Measurements from ENCODE around the gene WWOX. TPM values are rescaled to one million over a fixed set of nuclear protein-coding genes. Genes with fewer than 3 reads are reported as not detected.
A peak's percentile ranks its signal among the peaks of the same experiment; 100 is the strongest.

The WWOX gene
- total and polyA plus RNA-seq, 2 of the 8 experiments (the other 6 are each of a cell fraction or from before 2014, with no cell fraction given), result 5.4 to 16.7 TPM

GRCh38 chr16:79055251-79055970 lies 956.0 kb downstream of the WWOX start:
- no peak overlapping the region for H3K56ac ChIP-seq (replicated peaks; ENCODE audit: insufficient read length, low read depth, low read length)
- no peak overlapping the region for H3K27ac ChIP-seq (ENCODE audit: low read depth, low read length)
- ChIA-PET POLR2A (ENCODE audit: partially characterized antibody) (interaction anchor here (1.0 kb wide), 1 partner anchor 11 kb away, joined by 4 read pairs; no protein-coding TSS in a partner anchor), CTCF (ENCODE audit: partially characterized antibody) (interaction anchor here (1.1 kb wide), 1 partner anchor 132 kb away, joined by 3 read pairs; no protein-coding TSS in a partner anchor)
- H2AFZ ChIP-seq (ENCODE audit: low read length), result no peak overlapping the region
- H3K23ac ChIP-seq (ENCODE audit: insufficient read length), result no peak overlapping the region
- H3K79me1 ChIP-seq (ENCODE audit: low read depth, low read length), result no peaks in the 10 kb centered on the region
- H3K27me3 ChIP-seq (replicated peaks in 1 of 4; ENCODE audit: control insufficient read depth in 3 of 4, extremely low read depth in 1 of 4, insufficient read depth in 3 of 4, low read length in 3 of 4), result no peaks in the 10 kb centered on the region; a peak in 1 of 7 replicates
- no peak overlapping the region for H3K14ac ChIP-seq (ENCODE audit: insufficient read length)
- H4K20me1 ChIP-seq (replicated peaks in 1 of 2; ENCODE audit: control insufficient read depth in 1 of 2, insufficient read depth in 2 of 2, low read length in 2 of 2), result no peaks in the 10 kb centered on the region
- no peak overlapping the region for H3K9ac ChIP-seq (replicated peaks in 1 of 4; ENCODE audit: extremely low read depth in 1 of 4, low read depth in 3 of 4, low read length in 3 of 4)
- peaks cover 0 to 12% (median 7%) of the 10 kb centered on the region in 4 experiments; a peak in 5 of 7 replicates for H3K4me1 ChIP-seq (replicated peaks in 1 of 4; ENCODE audit: control insufficient read depth in 3 of 4, insufficient read depth in 4 of 4, low read length in 3 of 4)
- FAIRE-seq (no peak), DNase-seq (ENCODE audit: low read depth in 1 of 2, low spot score in 2 of 2) (no peak)
- H3K4me3 ChIP-seq (ENCODE audit: extremely low read depth in 1 of 4, insufficient read depth in 2 of 4, low read depth in 3 of 4, low read length in 4 of 4), result no peak overlapping the region
- 82% methylated on average over 3 of the region's 3 CpGs; no CpG with 5 or more reads in 1 of the 2 experiments for WGBS, 2 experiments (ENCODE audit: extremely low coverage in 1 of 2, insufficient coverage in 1 of 2, insufficient read length in 1 of 2, insufficient replicate concordance in 2 of 2, low coverage in 1 of 2, low lambda C conversion rate in 2 of 2, missing lambda C conversion rate in 1 of 2)
- no peaks in the 10 kb centered on the region for H3K79me2 ChIP-seq (ENCODE audit: control insufficient read depth in 1 of 2, insufficient read depth in 2 of 2, low read length in 2 of 2)
- H2BK15ac ChIP-seq (ENCODE audit: low read length), result peak overlapping the region; percentile 47; the same call in 1 of the 2 replicates
- no peak overlapping the region for H2AK5ac ChIP-seq (ENCODE audit: low read depth, low read length)
- no peaks in the 10 kb centered on the region for H3K36me3 ChIP-seq (ENCODE audit: control insufficient read depth in 2 of 4, insufficient read depth in 4 of 4, low read length in 3 of 4)
- 0 out of 2 replicates have a peak overlapping the region, but pooled peaks have one; percentile 5 for H2BK20ac ChIP-seq (ENCODE audit: low read length)
- H2BK12ac ChIP-seq (ENCODE audit: low read depth, low read length), result no peak overlapping the region
- no peaks in the 10 kb centered on the region for H3K9me3 ChIP-seq (ENCODE audit: insufficient read depth in 2 of 2, low read depth in 1 of 2, low read length in 1 of 2)
- H3K4me2 ChIP-seq (ENCODE audit: insufficient read depth in 1 of 2, low read depth in 2 of 2, low read length in 2 of 2), result no peak overlapping the region
- H3K23me2 ChIP-seq (ENCODE audit: low read depth, low read length), result no peaks in the 10 kb centered on the region
- peak overlapping the region; percentile 38 for H4K91ac ChIP-seq (replicated peaks; ENCODE audit: insufficient read length, low read length)
- H4K8ac ChIP-seq (ENCODE audit: extremely low read depth, insufficient read depth, low read length), result no peak overlapping the region
- H4K5ac ChIP-seq (ENCODE audit: insufficient read length, low read depth, low read length), result no peak overlapping the region
- H3K4ac ChIP-seq (replicated peaks; ENCODE audit: insufficient read length, low read depth, low read length), result peak overlapping the region; percentile 79
- H2BK5ac ChIP-seq (ENCODE audit: low read depth, low read length), result no peak overlapping the region; the same call in 1 of the 2 replicates
- peak overlapping the region; percentile 65 for H2BK120ac ChIP-seq (replicated peaks; ENCODE audit: low read depth, low read length)
- H3K18ac ChIP-seq (ENCODE audit: extremely low read depth, low read length), result peak overlapping the region; percentile 65; the same call in 1 of the 2 replicates
- TF ChIP-seq RFX5 (IDR thresholded peaks at IDR 0.05; ENCODE audit: borderline replicate concordance, low read depth, low read length), result no peak
- peak; percentile 94 for TF ChIP-seq E2F6 (IDR thresholded peaks at IDR 0.05)
- TF ChIP-seq NANOG (IDR thresholded peaks at IDR 0.05; ENCODE audit: insufficient read depth, low read depth, low read length, poor library complexity, severe bottlenecking), result no peak
- TF ChIP-seq ZNF274 (IDR thresholded peaks at IDR 0.05; ENCODE audit: borderline replicate concordance, extremely low read depth, low read length), result no peak
- TF ChIP-seq FOSL1 (IDR thresholded peaks at IDR 0.05; ENCODE audit: insufficient read depth, low read depth, low read length), result no peak
- TF ChIP-seq EP300 (IDR thresholded peaks at IDR 0.05; ENCODE audit: borderline replicate concordance in 1 of 2, low read depth in 2 of 2, low read length in 2 of 2), result no peak
- TF ChIP-seq YY1 (IDR thresholded peaks at IDR 0.05; ENCODE audit: low read depth, low read length), result peak; percentile 84
- TF ChIP-seq MAX (IDR thresholded peaks at IDR 0.05), result peak; percentile 84
- no peak for TF ChIP-seq SIX5 (IDR thresholded peaks at IDR 0.05; ENCODE audit: low read depth, low read length)
- no peak for TF ChIP-seq TAF7 (optimal IDR thresholded peaks at IDR 0.05; ENCODE audit: borderline replicate concordance, low read depth, low read length)
- no peak for TF ChIP-seq RXRA (IDR thresholded peaks at IDR 0.05; ENCODE audit: insufficient read depth, low read depth, low read length)

Data from H1 (cell line).